WTC11 (cell line): ENCODE data around the gene MYCBP. TPM values are rescaled to one million over a fixed set of nuclear protein-coding genes. Genes with fewer than 3 reads are reported as not detected.

Experiments
- ATAC-seq: fragments of 200-7000 bp; cut with Tn5 transposase; 2 replicates; pipeline ENCODE4 v1.10.0; 2021; ENCODE audit warnings: mild to moderate bottlenecking, moderate library complexity
- CTCF ChIA-PET: fragments of 300-600 bp; sonication (Branson Sonifier 250); formaldehyde crosslinking; loops from one replicate; lab custom pipeline; 2021; ENCODE audit warnings: antibody characterized with exemption; lab: Charles Lee
- POLR2A ChIA-PET: fragments of 350-600 bp; sonication (Branson Sonifier 250); formaldehyde crosslinking; loops from one replicate; lab custom pipeline; 2021; ENCODE audit warnings: antibody characterized with exemption; lab: Charles Lee
- DNase-seq: peaks from one replicate; pipeline ENCODE4 v3.0.0; 2021; ENCODE audit warnings: low spot score
- H3K27ac Mint-ChIP-seq: 2 replicates; pipeline ENCODE4 v1.8.0; 2021; ENCODE audit warnings: mixed read lengths
- H3K27me3 Mint-ChIP-seq: 2 replicates; pipeline ENCODE4 v1.8.0; 2021; ENCODE audit warnings: low read depth, mild to moderate bottlenecking, moderate library complexity, mixed read lengths
- H3K36me3 Mint-ChIP-seq: 2 replicates; pipeline ENCODE4 v1.8.0; 2021; ENCODE audit warnings: mixed read lengths
- H3K4me1 Mint-ChIP-seq: 2 replicates; pipeline ENCODE4 v1.8.0; 2022; ENCODE audit warnings: mixed read lengths
- H3K4me3 Mint-ChIP-seq: 2 replicates; pipeline ENCODE4 v1.8.0; 2021; ENCODE audit warnings: mild to moderate bottlenecking, moderate library complexity, mixed read lengths
- H3K9me3 Mint-ChIP-seq: 2 replicates; pipeline ENCODE4 v1.8.0; 2021; ENCODE audit warnings: mixed read lengths
- EMX1 ChIP-seq: fragments of 250-450 bp; sonication (Bioruptor Pico); IDR thresholded peaks from 2 replicates; pipeline ENCODE4 v1.8.0; 2021; ENCODE audit warnings: mild to moderate bottlenecking
- ESRRA ChIP-seq: sonication (generic); formaldehyde crosslinking; IDR thresholded peaks from 2 replicates; pipeline ENCODE4 v1.8.1; 2022; ENCODE audit warnings: mild to moderate bottlenecking, missing genetic modification reagents, borderline replicate concordance
- FOXP1 ChIP-seq: sonication (generic); formaldehyde crosslinking; IDR thresholded peaks from 2 replicates; pipeline ENCODE4 v1.8.0; 2022; ENCODE audit warnings: missing genetic modification reagents, mild to moderate bottlenecking, moderate library complexity, borderline replicate concordance
- KAT7 ChIP-seq: sonication (generic); formaldehyde crosslinking; IDR thresholded peaks from 2 replicates; pipeline ENCODE4 v1.8.1; 2023; ENCODE audit warnings: missing genetic modification reagents, mild to moderate bottlenecking, borderline replicate concordance
- MAX ChIP-seq: sonication (generic); formaldehyde crosslinking; IDR thresholded peaks from 2 replicates; pipeline ENCODE4 v1.8.0; 2022; ENCODE audit warnings: mild to moderate bottlenecking, missing genetic modification reagents
- MXD4 ChIP-seq: fragments of 250-450 bp; sonication (Bioruptor Pico); IDR thresholded peaks from 2 replicates; pipeline ENCODE4 v1.8.0; 2021; ENCODE audit warnings: mild to moderate bottlenecking, moderate library complexity, borderline replicate concordance
- MYBL2 ChIP-seq: sonication (generic); formaldehyde crosslinking; IDR thresholded peaks from 2 replicates; pipeline ENCODE4 v1.8.1; 2023; ENCODE audit warnings: mild to moderate bottlenecking, moderate library complexity, missing genetic modification reagents
- OVOL2 ChIP-seq: fragments of 250-450 bp; sonication (Bioruptor Pico); IDR thresholded peaks from 2 replicates; pipeline ENCODE4 v1.9.0; 2021; ENCODE audit warnings: mild to moderate bottlenecking, borderline replicate concordance
- PRDM15 ChIP-seq: sonication (generic); formaldehyde crosslinking; IDR thresholded peaks from 2 replicates; pipeline ENCODE4 v1.8.0; 2022; ENCODE audit warnings: missing genetic modification reagents
- PRRX2 ChIP-seq: fragments of 250-450 bp; sonication (Bioruptor Pico); IDR thresholded peaks from 2 replicates; pipeline ENCODE4 v1.8.0; 2021; ENCODE audit warnings: mild to moderate bottlenecking
- SP1 ChIP-seq: sonication (generic); formaldehyde crosslinking; conservative IDR thresholded peaks from 2 replicates; pipeline ENCODE4 v1.8.1; 2022; ENCODE audit warnings: missing genetic modification reagents
- TCF7 ChIP-seq: sonication (generic); formaldehyde crosslinking; IDR thresholded peaks from 2 replicates; pipeline ENCODE4 v1.8.0; 2022; ENCODE audit warnings: mild to moderate bottlenecking, low read depth, missing genetic modification reagents, moderate library complexity
- USF1 ChIP-seq: sonication (generic); formaldehyde crosslinking; IDR thresholded peaks from 2 replicates; pipeline ENCODE4 v1.8.0; 2022; ENCODE audit warnings: mild to moderate bottlenecking, missing genetic modification reagents
- ZNF219 ChIP-seq: sonication (generic); formaldehyde crosslinking; IDR thresholded peaks from 2 replicates; pipeline ENCODE4 v1.8.0; 2023; ENCODE audit warnings: missing genetic modification reagents, mild to moderate bottlenecking, borderline replicate concordance
- ZNF263 ChIP-seq: sonication (generic); formaldehyde crosslinking; IDR thresholded peaks from 2 replicates; pipeline ENCODE4 v1.8.1; 2022; ENCODE audit warnings: low read depth, mild to moderate bottlenecking, moderate library complexity, missing genetic modification reagents
- ZNF396 ChIP-seq: fragments of 250-450 bp; sonication (Bioruptor Pico); IDR thresholded peaks from 2 replicates; pipeline ENCODE4 v1.8.0; 2021; ENCODE audit warnings: mild to moderate bottlenecking, moderate library complexity, borderline replicate concordance
- ZNF512 ChIP-seq: sonication (generic); formaldehyde crosslinking; IDR thresholded peaks from 2 replicates; pipeline ENCODE4 v1.8.1; 2022; ENCODE audit warnings: missing genetic modification reagents, borderline replicate concordance
- total RNA-seq: library from RNA; stranded (reverse); gene quantifications from 3 replicates; pipeline ENCODE4 v1.2.3, GENCODE V29; 2021

Gene MYCBP
- total RNA-seq, 1 experiment from 2014 or later, result 31.4 TPM

- TF ChIP-seq PRDM15 (no peak), ZNF512 (CRISPR knock-in tag) (no peak), MAX (peak; percentile 28; the same call in 1 of the 2 replicates)
Observed at GRCh38 chr1:38818175-38818976, 54.8 kb downstream of the MYCBP start (continued).

- H3K9me3 Mint-ChIP-seq, result peaks cover 7% of the 10 kb centered on the region
- no peak for TF ChIP-seq ZNF263 (CRISPR knock-in tag)
- peak; percentile 50; the same call in 1 of the 2 replicates for TF ChIP-seq KAT7 (CRISPR knock-in tag)
- no peak for TF ChIP-seq MYBL2 (CRISPR knock-in tag)
- TF ChIP-seq EMX1 (CRISPR knock-in tag), result no peak
- TF ChIP-seq ZNF396 (CRISPR knock-in tag), result 0 out of 2 replicates have a peak, but pooled peaks have one; percentile 7
- no peak for TF ChIP-seq PRRX2
- no peak for TF ChIP-seq USF1 (CRISPR knock-in tag)
- no peak for TF ChIP-seq SP1 (CRISPR knock-in tag)
- no peak for TF ChIP-seq OVOL2 (CRISPR knock-in tag)
- TF ChIP-seq, all 79 proteins: peak for 2
- POLR2A ChIA-PET, result no interaction called here
- peaks cover 30% of the 10 kb centered on the region for H3K4me1 Mint-ChIP-seq
- peaks cover 3% of the 10 kb centered on the region; the same call in 1 of the 2 replicates for H3K36me3 Mint-ChIP-seq
- peak overlapping the region; percentile 36 for H3K4me3 Mint-ChIP-seq
- no peak overlapping the region for H3K27ac Mint-ChIP-seq
- DNase-seq (no peak), ATAC-seq (peak; percentile 69)
- CTCF ChIA-PET, result interaction anchor here (0.5 to 4.0 kb wide), 17 partner anchors 10 to 788 kb away, joined by 3 to 42 read pairs (median 8); no protein-coding TSS in a partner anchor
- H3K27me3 Mint-ChIP-seq, result peaks cover 32% of the 10 kb centered on the region
Observed at GRCh38 chr1:38817267-38818174, 55.6 kb downstream of the MYCBP start.

GRCh38 chr1:38815903-38816627, 57.1 kb downstream of the MYCBP start:
- Mint-ChIP-seq H3K27me3 (peaks cover 32% of the 10 kb centered on the region), H3K4me3 (no peak overlapping the region), H3K9me3 (peaks cover 7% of the 10 kb centered on the region), H3K4me1 (peaks cover 30% of the 10 kb centered on the region), H3K36me3 (peaks cover 3% of the 10 kb centered on the region; the same call in 1 of the 2 replicates), H3K27ac (no peak overlapping the region)
- TF ChIP-seq ESRRA (CRISPR knock-in tag) (no peak), TCF7 (no peak), MXD4 (CRISPR knock-in tag) (no peak), FOXP1 (CRISPR knock-in tag) (peak; percentile 28; the same call in 1 of the 2 replicates), ZNF219 (CRISPR knock-in tag) (no peak)
- no peak for ATAC-seq
- POLR2A ChIA-PET, result no interaction called here
- DNase-seq, result no peak
- CTCF ChIA-PET, result no interaction called here
